ENCODE measurements around the gene DNAH3.
"Not testable (repeated sequence)": the region's sequence is repeated elsewhere in the genome, so short reads cannot be mapped to it uniquely, and the experiment has no call there.

Gene DNAH3

GRCh38 chr16:20929676-20930364, 220.8 kb downstream of the DNAH3 start:
- not testable (repeated sequence) for H3K9me3 ChIP-seq (ENCODE audit: insufficient read depth, low read depth, low read length); H3K36me3 ChIP-seq (ENCODE audit: insufficient read depth, low read depth, low read length); H3K4me3 ChIP-seq (ENCODE audit: low read length); H3K27ac ChIP-seq (ENCODE audit: low read length); H3K9ac ChIP-seq (ENCODE audit: low read depth, low read length); H3K4me1 ChIP-seq (ENCODE audit: insufficient read depth, low read length); H3K27me3 ChIP-seq (ENCODE audit: insufficient read depth, low read length)

GRCh38 chr16:20928774-20929411, 221.8 kb downstream of the DNAH3 start:
- Histone ChIP-seq H3K9ac (ENCODE audit: low read depth, low read length) (no peak overlapping the region), H3K27me3 (ENCODE audit: insufficient read depth, low read length) (no peaks in the 10 kb centered on the region), H3K4me3 (ENCODE audit: low read length) (no peak overlapping the region), H3K36me3 (ENCODE audit: insufficient read depth, low read depth, low read length) (peaks cover 9% of the 10 kb centered on the region), H3K27ac (ENCODE audit: low read length) (no peak overlapping the region), H3K4me1 (ENCODE audit: insufficient read depth, low read length) (no peaks in the 10 kb centered on the region), H3K9me3 (ENCODE audit: insufficient read depth, low read depth, low read length) (no peaks in the 10 kb centered on the region)

- no peaks in the 10 kb centered on the region for H3K9me3 ChIP-seq (ENCODE audit: insufficient read depth, low read depth, low read length)
- H3K9ac ChIP-seq (ENCODE audit: low read depth, low read length) = no peak overlapping the region
- no peaks in the 10 kb centered on the region for H3K4me1 ChIP-seq (ENCODE audit: insufficient read depth, low read length)
- H3K27ac ChIP-seq (ENCODE audit: low read length) = no peak overlapping the region
- H3K36me3 ChIP-seq (ENCODE audit: insufficient read depth, low read depth, low read length) = peaks cover 10% of the 10 kb centered on the region
- H3K27me3 ChIP-seq (ENCODE audit: insufficient read depth, low read length) = no peaks in the 10 kb centered on the region
- H3K4me3 ChIP-seq (ENCODE audit: low read length) = no peak overlapping the region
Measured at GRCh38 chr16:20925751-20926150, 224.9 kb downstream of the DNAH3 start.

GRCh38 chr16:20923876-20924275, 226.8 kb downstream of the DNAH3 start:
- no peaks in the 10 kb centered on the region for H3K27me3 ChIP-seq (ENCODE audit: insufficient read depth, low read length)
- H3K4me1 ChIP-seq (ENCODE audit: insufficient read depth, low read length) = peaks cover 4% of the 10 kb centered on the region
- H3K27ac ChIP-seq (ENCODE audit: low read length) = no peak overlapping the region
- H3K4me3 ChIP-seq (ENCODE audit: low read length) = no peak overlapping the region
- H3K36me3 ChIP-seq (ENCODE audit: insufficient read depth, low read depth, low read length) = peaks cover 13% of the 10 kb centered on the region
- no peaks in the 10 kb centered on the region for H3K9me3 ChIP-seq (ENCODE audit: insufficient read depth, low read depth, low read length)
- H3K9ac ChIP-seq (ENCODE audit: low read depth, low read length) = no peak overlapping the region

GRCh38 chr16:20920799-20921198, 229.8 kb downstream of the DNAH3 start:
- Histone ChIP-seq H3K9ac (ENCODE audit: low read depth, low read length) (no peak overlapping the region), H3K4me3 (ENCODE audit: low read length) (no peak overlapping the region), H3K9me3 (ENCODE audit: insufficient read depth, low read depth, low read length) (no peaks in the 10 kb centered on the region), H3K4me1 (ENCODE audit: insufficient read depth, low read length) (peaks cover 7% of the 10 kb centered on the region), H3K27ac (ENCODE audit: low read length) (no peak overlapping the region), H3K36me3 (ENCODE audit: insufficient read depth, low read depth, low read length) (peaks cover 13% of the 10 kb centered on the region), H3K27me3 (ENCODE audit: insufficient read depth, low read length) (no peaks in the 10 kb centered on the region)

- no peak overlapping the region for H3K9ac ChIP-seq (ENCODE audit: low read depth, low read length)
- H3K27me3 ChIP-seq (ENCODE audit: insufficient read depth, low read length) = no peaks in the 10 kb centered on the region
- peaks cover 7% of the 10 kb centered on the region for H3K4me1 ChIP-seq (ENCODE audit: insufficient read depth, low read length)
- H3K4me3 ChIP-seq (ENCODE audit: low read length) = no peak overlapping the region
- H3K36me3 ChIP-seq (ENCODE audit: insufficient read depth, low read depth, low read length) = peaks cover 13% of the 10 kb centered on the region
- no peak overlapping the region for H3K27ac ChIP-seq (ENCODE audit: low read length)
- no peaks in the 10 kb centered on the region for H3K9me3 ChIP-seq (ENCODE audit: insufficient read depth, low read depth, low read length)
Measured at GRCh38 chr16:20920091-20920490, 230.6 kb downstream of the DNAH3 start.

GRCh38 chr16:20918486-20919239, 232.0 kb downstream of the DNAH3 start:
- Histone ChIP-seq H3K4me1 (ENCODE audit: insufficient read depth, low read length) (peaks cover 7% of the 10 kb centered on the region), H3K9ac (ENCODE audit: low read depth, low read length) (no peak overlapping the region), H3K9me3 (ENCODE audit: insufficient read depth, low read depth, low read length) (no peaks in the 10 kb centered on the region), H3K27ac (ENCODE audit: low read length) (no peak overlapping the region), H3K4me3 (ENCODE audit: low read length) (no peak overlapping the region), H3K27me3 (ENCODE audit: insufficient read depth, low read length) (no peaks in the 10 kb centered on the region), H3K36me3 (ENCODE audit: insufficient read depth, low read depth, low read length) (peaks cover 3% of the 10 kb centered on the region; the same call in 1 of the 2 replicates)

- no peaks in the 10 kb centered on the region for H3K9me3 ChIP-seq (ENCODE audit: insufficient read depth, low read depth, low read length)
- no peak overlapping the region for H3K9ac ChIP-seq (ENCODE audit: low read depth, low read length)
- H3K36me3 ChIP-seq (ENCODE audit: insufficient read depth, low read depth, low read length) = peaks cover 3% of the 10 kb centered on the region; the same call in 1 of the 2 replicates
- H3K4me3 ChIP-seq (ENCODE audit: low read length) = no peak overlapping the region
- H3K27ac ChIP-seq (ENCODE audit: low read length) = no peak overlapping the region
- peaks cover 7% of the 10 kb centered on the region for H3K4me1 ChIP-seq (ENCODE audit: insufficient read depth, low read length)
- H3K27me3 ChIP-seq (ENCODE audit: insufficient read depth, low read length) = no peaks in the 10 kb centered on the region
Measured at GRCh38 chr16:20916942-20917341, 233.7 kb downstream of the DNAH3 start.

GRCh38 chr16:20916289-20916688, 234.4 kb downstream of the DNAH3 start:
- no peak overlapping the region for H3K9ac ChIP-seq (ENCODE audit: low read depth, low read length)
- no peak overlapping the region for H3K27ac ChIP-seq (ENCODE audit: low read length)
- H3K27me3 ChIP-seq (ENCODE audit: insufficient read depth, low read length) = no peaks in the 10 kb centered on the region
- peaks cover 7% of the 10 kb centered on the region for H3K4me1 ChIP-seq (ENCODE audit: insufficient read depth, low read length)
- no peaks in the 10 kb centered on the region for H3K9me3 ChIP-seq (ENCODE audit: insufficient read depth, low read depth, low read length)
- no peak overlapping the region for H3K4me3 ChIP-seq (ENCODE audit: low read length)
- H3K36me3 ChIP-seq (ENCODE audit: insufficient read depth, low read depth, low read length) = peaks cover 3% of the 10 kb centered on the region; the same call in 1 of the 2 replicates

GRCh38 chr16:20911361-20911760, 239.3 kb downstream of the DNAH3 start:
- Histone ChIP-seq H3K9me3 (ENCODE audit: insufficient read depth, low read depth, low read length) (no peaks in the 10 kb centered on the region), H3K9ac (ENCODE audit: low read depth, low read length) (no peak overlapping the region), H3K4me3 (ENCODE audit: low read length) (no peak overlapping the region), H3K36me3 (ENCODE audit: insufficient read depth, low read depth, low read length) (no peaks in the 10 kb centered on the region), H3K27ac (ENCODE audit: low read length) (no peak overlapping the region), H3K27me3 (ENCODE audit: insufficient read depth, low read length) (no peaks in the 10 kb centered on the region), H3K4me1 (ENCODE audit: insufficient read depth, low read length) (no peaks in the 10 kb centered on the region)

GRCh38 chr16:20910781-20911321, 239.8 kb downstream of the DNAH3 start:
- H3K9ac ChIP-seq (ENCODE audit: low read depth, low read length) = no peak overlapping the region
- H3K4me1 ChIP-seq (ENCODE audit: insufficient read depth, low read length) = no peaks in the 10 kb centered on the region
- no peak overlapping the region for H3K4me3 ChIP-seq (ENCODE audit: low read length)
- no peaks in the 10 kb centered on the region for H3K27me3 ChIP-seq (ENCODE audit: insufficient read depth, low read length)
- no peak overlapping the region for H3K27ac ChIP-seq (ENCODE audit: low read length)
- H3K9me3 ChIP-seq (ENCODE audit: insufficient read depth, low read depth, low read length) = no peaks in the 10 kb centered on the region
- no peaks in the 10 kb centered on the region for H3K36me3 ChIP-seq (ENCODE audit: insufficient read depth, low read depth, low read length)
